B cell (primary cell): ENCODE measurements around the gene PRAMEF17. TPM values are rescaled to one million over a fixed set of nuclear protein-coding genes. Genes with fewer than 3 reads are reported as not detected.
"Not testable (repeated sequence)": the region's sequence is repeated elsewhere in the genome, so short reads cannot be mapped to it uniquely, and the experiment has no call there.

Experiments used
- ATAC-seq: fragments of 200-7000 bp; cut with Tn5 transposase; one replicate; pipeline ENCODE4 v1.10.0; 2021; ENCODE audit warnings: low read depth, mild to moderate bottlenecking, moderate number of reproducible peaks, moderate library complexity
- CTCF ChIA-PET: fragments of 350-600 bp; sonication (Branson Sonifier 250); formaldehyde crosslinking; loops from one replicate; lab custom pipeline; 2021; ENCODE audit warnings: antibody characterized with exemption, inconsistent platforms; lab: Charles Lee
- POLR2A ChIA-PET: fragments of 350-600 bp; sonication (Branson Sonifier 250); formaldehyde crosslinking; loops from one replicate; lab custom pipeline; 2021; ENCODE audit warnings: antibody characterized with exemption; lab: Charles Lee
- DNase-seq: peaks from one replicate; pipeline ENCODE4 v3.0.0; 2013
- H2AFZ ChIP-seq: 2 replicates; pipeline ENCODE4 v1.6.1; 2012; ENCODE audit warnings: mild to moderate bottlenecking, low read depth, low read length; ENCODE audit not compliant: insufficient read depth, poor library complexity, severe bottlenecking
- H3K27ac ChIP-seq, 2 donors: 1 replicate in 1 of 2; 2 replicates in 1 of 2; pipeline ENCODE4 v1.5.1; 2012 to 2013; ENCODE audit warnings: low read length in 2 of 2, mild to moderate bottlenecking in 2 of 2, moderate library complexity in 1 of 2
- H3K27me3 ChIP-seq, 4 experiments: fragments of 200-600 bp in 1 of 4; sonication (generic) in 1 of 4; replicated peaks in 1 of 4; 1 replicate in 2 of 4; 2 replicates in 2 of 4; pipeline versions ENCODE4 v1.6.1 to v1.7.0; 2013 to 2016; ENCODE audit warnings: low read length in 3 of 4, mild to moderate bottlenecking in 2 of 4, mixed read lengths in 1 of 4, moderate library complexity in 1 of 4; ENCODE audit not compliant: insufficient read depth in 4 of 4, control insufficient read depth in 3 of 4; ENCODE audit errors: control extremely low read depth in 1 of 4
- H3K36me3 ChIP-seq, 2 experiments: replicated peaks in 1 of 2; 1 replicate in 1 of 2; 2 replicates in 1 of 2; pipeline versions ENCODE4 v1.6.1 to v1.7.1; 2013; ENCODE audit warnings: low read length in 1 of 2; ENCODE audit not compliant: insufficient read depth in 2 of 2, control insufficient read depth in 1 of 2; ENCODE audit errors: control extremely low read depth in 1 of 2, extremely low read depth in 1 of 2
- H3K4me1 ChIP-seq, 2 donors: fragments of 200-600 bp in 1 of 2; sonication (generic) in 1 of 2; 1 replicate in 1 of 2; 2 replicates in 1 of 2; pipeline versions ENCODE4 v1.5.1 to v1.6.1; 2013 to 2017; ENCODE audit warnings: low read length in 2 of 2; ENCODE audit not compliant: control insufficient read depth in 2 of 2, insufficient read depth in 2 of 2
- H3K4me2 ChIP-seq: replicated peaks from 2 replicates; pipeline ENCODE3; 2012; ENCODE audit warnings: mild to moderate bottlenecking, low read depth, low read length; ENCODE audit not compliant: poor library complexity, severe bottlenecking
- H3K4me3 ChIP-seq, 5 experiments: fragments of 200-600 bp in 1 of 5; sonication (generic) in 1 of 5; 1 replicate in 3 of 5; 2 replicates in 2 of 5; pipeline versions ENCODE4 v1.5.1 to v1.7.0; 2011 to 2016; ENCODE audit warnings: low read length in 4 of 5, mild to moderate bottlenecking in 4 of 5, low read depth in 2 of 5, control low read depth in 1 of 5, moderate library complexity in 1 of 5; ENCODE audit not compliant: insufficient read depth in 1 of 5; ENCODE audit errors: control extremely low read depth in 1 of 5, extremely low read depth in 1 of 5
- H3K79me2 ChIP-seq: fragments of 200-600 bp; sonication (generic); one replicate; pipeline ENCODE4 v1.6.0; 2016; ENCODE audit warnings: low read length; ENCODE audit not compliant: control insufficient read depth, insufficient read depth
- H3K9ac ChIP-seq: fragments of 200-600 bp; sonication (generic); 2 replicates; pipeline ENCODE4 v1.6.1; 2017; ENCODE audit warnings: mild to moderate bottlenecking, low read length, moderate library complexity
- H3K9me3 ChIP-seq, 3 donors: one replicate each; pipeline versions ENCODE4 v1.6.1 to v1.7.1; 2013; ENCODE audit warnings: low read length in 2 of 3; ENCODE audit not compliant: control insufficient read depth in 2 of 3, insufficient read depth in 1 of 3; ENCODE audit errors: control extremely low read depth in 1 of 3
- H4K20me1 ChIP-seq: 2 replicates; pipeline ENCODE4 v1.6.0; 2012; ENCODE audit warnings: mild to moderate bottlenecking, low read length; ENCODE audit not compliant: insufficient read depth, control insufficient read depth, poor library complexity, severe bottlenecking
- H3K27ac Mint-ChIP-seq: one replicate; pipeline ENCODE4 v1.8.0; 2021; ENCODE audit warnings: mixed read lengths
- H3K27me3 Mint-ChIP-seq: one replicate; pipeline ENCODE4 v1.8.0; 2021; ENCODE audit warnings: mixed read lengths
- H3K4me1 Mint-ChIP-seq: one replicate; pipeline ENCODE4 v1.8.0; 2021; ENCODE audit warnings: mixed read lengths
- H3K4me3 Mint-ChIP-seq: one replicate; pipeline ENCODE4 v1.8.0; 2021; ENCODE audit warnings: mixed read lengths
- H3K9me3 Mint-ChIP-seq: one replicate; pipeline ENCODE4 v1.8.0; 2022; ENCODE audit warnings: mixed read lengths; ENCODE audit not compliant: insufficient read depth
- WGBS: methylation state at CpG from one replicate; pipeline ENCODE4 v1.1.5; 2013; ENCODE audit warnings: missing lambda C conversion rate; ENCODE audit not compliant: insufficient coverage; 5-methylcytosine and 5-hydroxymethylcytosine counted together
- intact Hi-C: fragments of 100-400 bp; cut with micrococcal nuclease; formaldehyde crosslinking; loops from one replicate; pipeline ENCODE4 v1.10.0; 2022
- polyA plus RNA-seq: library from polyadenylated mRNA; depleted of rRNA; stranded (reverse); fragments of >200 nt; gene quantifications from 2 replicates; pipeline ENCODE4 v1.2.3, GENCODE V29; 2012
- total RNA-seq, 2 donors: library from RNA; stranded (reverse); fragments of 120-200 nt in 1 of 2; gene quantifications; 1 replicate in 1 of 2; 2 replicates in 1 of 2; pipeline versions ENCODE4 v1.2.3 to v1.2.4, GENCODE V29; 2013 to 2022

PRAMEF17 gene
- total and polyA plus RNA-seq, 2 donors (not counting 1 experiment from before 2014, with no cell fraction given), result not detected

DNA sequence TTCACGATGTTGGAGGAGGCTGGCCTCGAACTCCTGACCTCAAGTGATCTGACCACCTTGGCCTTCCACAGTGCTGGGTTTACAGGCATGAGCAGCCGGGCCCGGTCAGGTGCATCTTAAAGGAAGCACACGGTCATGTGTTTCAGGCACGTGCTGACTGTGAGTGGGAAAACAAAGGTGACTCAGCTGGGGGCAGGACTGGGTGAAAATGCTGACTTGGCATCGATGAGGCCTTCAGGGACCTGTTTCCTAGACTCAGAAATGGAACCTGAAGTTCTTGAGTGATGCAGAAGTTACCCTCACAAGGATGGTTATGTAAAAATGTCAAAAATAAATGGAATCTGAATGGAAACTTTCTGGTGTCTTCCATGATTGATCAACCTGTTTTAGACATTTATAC, 3.6 kb downstream of the PRAMEF17 start:
- H3K4me1 Mint-ChIP-seq, POLR2A ChIA-PET, H3K9ac ChIP-seq, H2AFZ ChIP-seq, ATAC-seq, DNase-seq, H3K36me3 ChIP-seq, H3K27me3 ChIP-seq, H3K27me3 Mint-ChIP-seq, H3K79me2 ChIP-seq, H3K4me2 ChIP-seq, H3K9me3 ChIP-seq, H3K9me3 Mint-ChIP-seq, CTCF ChIA-PET, intact Hi-C loops, H3K4me3 ChIP-seq, H3K4me1 ChIP-seq, H3K27ac ChIP-seq, H3K27ac Mint-ChIP-seq, H4K20me1 ChIP-seq, H3K4me3 Mint-ChIP-seq: not testable (repeated sequence)
- 75% methylated on average over 7 of the region's 7 CpGs for WGBS

DNA sequence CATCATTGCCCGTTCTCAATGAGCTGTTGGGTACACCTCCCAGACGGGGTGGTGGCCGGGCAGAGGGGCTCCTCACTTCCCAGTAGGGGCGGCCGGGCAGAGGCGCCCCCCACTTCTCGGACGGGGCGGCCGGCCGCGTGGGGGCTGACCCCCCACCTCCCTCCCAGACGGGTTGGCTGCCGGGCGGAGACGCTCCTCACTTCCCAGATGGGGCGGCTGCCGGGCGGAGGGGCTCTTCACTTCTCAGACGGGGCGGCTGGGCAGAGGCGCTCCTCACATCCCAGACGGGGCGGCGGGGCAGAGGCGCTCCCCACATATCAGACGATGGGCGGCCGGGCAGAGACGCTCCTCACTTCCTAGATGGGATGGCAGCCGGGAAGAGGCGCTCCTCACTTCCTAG, 5.3 kb downstream of the PRAMEF17 start:
- ATAC-seq, H3K4me3 ChIP-seq, H3K9ac ChIP-seq, H2AFZ ChIP-seq, H3K36me3 ChIP-seq, H3K9me3 Mint-ChIP-seq, H3K4me1 ChIP-seq, H3K27ac Mint-ChIP-seq, CTCF ChIA-PET, H3K27me3 Mint-ChIP-seq, POLR2A ChIA-PET, H3K4me2 ChIP-seq, intact Hi-C loops, H4K20me1 ChIP-seq, H3K4me1 Mint-ChIP-seq, DNase-seq, H3K27me3 ChIP-seq, H3K4me3 Mint-ChIP-seq, H3K9me3 ChIP-seq, H3K79me2 ChIP-seq, H3K27ac ChIP-seq: not testable (repeated sequence)
- 93% methylated on average over 11 of the region's 32 CpGs for WGBS

DNA sequence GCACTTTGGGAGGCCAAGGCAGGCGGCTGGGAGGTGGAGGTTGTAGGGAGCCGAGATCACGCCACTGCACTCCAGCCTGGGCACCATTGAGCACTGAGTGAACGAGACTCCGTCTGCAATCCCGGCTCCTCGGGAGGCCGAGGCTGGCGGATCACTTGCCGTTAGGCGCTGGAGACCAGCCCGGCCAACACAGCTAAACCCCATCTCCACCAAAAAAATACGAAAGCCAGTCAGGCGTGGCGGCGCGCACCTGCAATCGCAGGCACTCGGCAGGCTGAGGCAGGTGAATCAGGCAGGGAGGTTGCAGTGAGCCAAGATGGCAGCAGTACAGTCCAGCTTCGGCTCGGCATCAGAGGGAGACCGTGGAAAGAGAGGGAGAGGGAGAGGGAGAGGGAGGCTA, 5.9 kb downstream of the PRAMEF17 start:
- H3K9me3 Mint-ChIP-seq, ATAC-seq, H3K4me3 Mint-ChIP-seq, H3K4me2 ChIP-seq, H3K79me2 ChIP-seq, DNase-seq, POLR2A ChIA-PET, H3K9ac ChIP-seq, H3K27me3 ChIP-seq, H3K4me1 Mint-ChIP-seq, intact Hi-C loops, CTCF ChIA-PET, H4K20me1 ChIP-seq, H3K9me3 ChIP-seq, H3K4me3 ChIP-seq, H3K4me1 ChIP-seq, H3K27ac Mint-ChIP-seq, H3K27ac ChIP-seq, H3K36me3 ChIP-seq, H3K27me3 Mint-ChIP-seq, H2AFZ ChIP-seq: not testable (repeated sequence)
- WGBS, result 95% methylated on average over 4 of the region's 22 CpGs
